Calu3 (cell line): ENCODE measurements around the gene IL19. TPM values are rescaled to one million over a fixed set of nuclear protein-coding genes. Genes with fewer than 3 reads are reported as not detected.

Experiments used
- BruUV-seq: library from RNA; stranded (reverse); fragments of 400-500 nt; replicated peaks from 2 replicates; lab custom pipeline; 2021; lab: Mats Ljungman, UMichigan
- CTCF ChIA-PET: fragments of 300-600 bp; sonication (Branson Sonifier 250); formaldehyde crosslinking; loops from one replicate; lab custom pipeline; 2022; ENCODE audit warnings: antibody characterized with exemption; lab: Charles Lee
- DNase-seq: peaks from one replicate; pipeline ENCODE4 v3.0.0; 2022
- H3K27ac Mint-ChIP-seq: one replicate; pipeline ENCODE4 v1.8.0; 2022; ENCODE audit warnings: mixed read lengths; ENCODE audit not compliant: unreplicated experiment
- H3K27me3 Mint-ChIP-seq: one replicate; pipeline ENCODE4 v1.8.0; 2022; ENCODE audit warnings: mixed read lengths; ENCODE audit not compliant: unreplicated experiment
- H3K36me3 Mint-ChIP-seq: one replicate; pipeline ENCODE4 v1.8.0; 2022; ENCODE audit warnings: mild to moderate bottlenecking, moderate library complexity, mixed read lengths; ENCODE audit not compliant: insufficient read depth, unreplicated experiment
- H3K4me1 Mint-ChIP-seq: one replicate; pipeline ENCODE4 v1.8.0; 2022; ENCODE audit warnings: mild to moderate bottlenecking, low read depth, mixed read lengths; ENCODE audit not compliant: unreplicated experiment
- H3K4me3 Mint-ChIP-seq: one replicate; pipeline ENCODE4 v1.8.0; 2022; ENCODE audit warnings: mild to moderate bottlenecking, low read depth, moderate library complexity, mixed read lengths; ENCODE audit not compliant: unreplicated experiment
- H3K9me3 Mint-ChIP-seq: one replicate; pipeline ENCODE4 v1.8.0; 2022; ENCODE audit warnings: low read depth, mixed read lengths; ENCODE audit not compliant: unreplicated experiment
- intact Hi-C: fragments of 100-400 bp; cut with micrococcal nuclease; formaldehyde crosslinking; loops from one replicate; pipeline ENCODE4 v1.10.0; 2022; ENCODE audit not compliant: unreplicated experiment
- total RNA-seq: library from RNA; stranded (reverse); gene quantifications from 2 replicates; pipeline ENCODE4 v1.2.3, GENCODE V29; 2022
- TF ChIP-seq, protein P1 (sequence below): fragments of 200-600 bp; IDR thresholded peaks from one replicate; pipeline ENCODE4 v1.8.0; 2022; ENCODE audit warnings: antibody characterized with exemption; ENCODE audit not compliant: unreplicated experiment

The IL19 gene
- total RNA-seq, 1 experiment from 2014 or later, result not detected

DNA sequence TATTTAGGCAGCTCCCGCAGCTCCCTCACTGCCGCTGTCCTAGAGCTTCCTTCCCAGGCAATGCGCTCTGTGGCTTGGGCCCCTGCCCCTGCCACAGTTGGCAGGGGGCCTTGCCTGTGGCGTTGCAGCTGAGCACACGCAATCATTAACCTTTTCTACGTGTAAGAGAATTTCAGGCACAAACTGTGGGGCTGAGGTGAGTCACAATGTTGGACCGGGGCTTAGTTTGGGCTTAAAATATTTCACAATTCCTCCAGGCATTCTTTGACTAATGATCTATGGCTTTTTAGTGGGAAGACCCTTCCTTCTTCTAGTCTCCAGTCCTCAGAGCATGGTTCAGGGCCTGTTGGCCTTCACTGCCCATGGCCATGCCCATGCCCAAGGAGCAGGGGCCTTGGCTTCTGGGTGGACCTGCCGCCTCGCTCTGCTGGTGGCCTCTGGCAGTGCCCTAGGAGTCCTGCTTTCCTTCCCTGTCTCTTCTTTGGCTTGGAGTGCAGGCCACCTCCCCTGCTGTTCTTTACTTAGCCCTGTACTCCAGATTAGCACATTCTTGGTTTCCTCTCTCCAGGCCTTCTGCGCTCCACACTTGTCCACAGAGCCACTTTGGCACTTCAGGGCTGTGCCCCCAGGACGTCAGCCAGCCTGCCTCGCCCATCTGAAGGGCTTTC is 46.6 kb upstream of the IL19 start:
- CTCF ChIA-PET, result interaction anchor here (0.6 to 1.6 kb wide), 8 partner anchors 9 to 258 kb away, joined by 3 to 4 read pairs (median 4); partner anchors contain the start of gene EIF2D
- TF ChIP-seq, protein P1, sequence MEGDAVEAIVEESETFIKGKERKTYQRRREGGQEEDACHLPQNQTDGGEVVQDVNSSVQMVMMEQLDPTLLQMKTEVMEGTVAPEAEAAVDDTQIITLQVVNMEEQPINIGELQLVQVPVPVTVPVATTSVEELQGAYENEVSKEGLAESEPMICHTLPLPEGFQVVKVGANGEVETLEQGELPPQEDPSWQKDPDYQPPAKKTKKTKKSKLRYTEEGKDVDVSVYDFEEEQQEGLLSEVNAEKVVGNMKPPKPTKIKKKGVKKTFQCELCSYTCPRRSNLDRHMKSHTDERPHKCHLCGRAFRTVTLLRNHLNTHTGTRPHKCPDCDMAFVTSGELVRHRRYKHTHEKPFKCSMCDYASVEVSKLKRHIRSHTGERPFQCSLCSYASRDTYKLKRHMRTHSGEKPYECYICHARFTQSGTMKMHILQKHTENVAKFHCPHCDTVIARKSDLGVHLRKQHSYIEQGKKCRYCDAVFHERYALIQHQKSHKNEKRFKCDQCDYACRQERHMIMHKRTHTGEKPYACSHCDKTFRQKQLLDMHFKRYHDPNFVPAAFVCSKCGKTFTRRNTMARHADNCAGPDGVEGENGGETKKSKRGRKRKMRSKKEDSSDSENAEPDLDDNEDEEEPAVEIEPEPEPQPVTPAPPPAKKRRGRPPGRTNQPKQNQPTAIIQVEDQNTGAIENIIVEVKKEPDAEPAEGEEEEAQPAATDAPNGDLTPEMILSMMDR, result no peak
- peak overlapping the region; percentile 38 for H3K27ac Mint-ChIP-seq
- peaks cover 17% of the 10 kb centered on the region for H3K36me3 Mint-ChIP-seq
- H3K27me3 Mint-ChIP-seq, result no peaks in the 10 kb centered on the region
- intact Hi-C loops, result loop anchor here (2.0 to 5.0 kb wide), 2 partner anchors 13 to 37 kb away; no protein-coding TSS in a partner anchor
- H3K4me3 Mint-ChIP-seq, result peak overlapping the region; percentile 36
- DNase-seq, result peak; percentile 56
- BruUV-seq, result no TSS peak
- peaks cover 46% of the 10 kb centered on the region for H3K4me1 Mint-ChIP-seq
- H3K9me3 Mint-ChIP-seq, result no peaks in the 10 kb centered on the region

DNA sequence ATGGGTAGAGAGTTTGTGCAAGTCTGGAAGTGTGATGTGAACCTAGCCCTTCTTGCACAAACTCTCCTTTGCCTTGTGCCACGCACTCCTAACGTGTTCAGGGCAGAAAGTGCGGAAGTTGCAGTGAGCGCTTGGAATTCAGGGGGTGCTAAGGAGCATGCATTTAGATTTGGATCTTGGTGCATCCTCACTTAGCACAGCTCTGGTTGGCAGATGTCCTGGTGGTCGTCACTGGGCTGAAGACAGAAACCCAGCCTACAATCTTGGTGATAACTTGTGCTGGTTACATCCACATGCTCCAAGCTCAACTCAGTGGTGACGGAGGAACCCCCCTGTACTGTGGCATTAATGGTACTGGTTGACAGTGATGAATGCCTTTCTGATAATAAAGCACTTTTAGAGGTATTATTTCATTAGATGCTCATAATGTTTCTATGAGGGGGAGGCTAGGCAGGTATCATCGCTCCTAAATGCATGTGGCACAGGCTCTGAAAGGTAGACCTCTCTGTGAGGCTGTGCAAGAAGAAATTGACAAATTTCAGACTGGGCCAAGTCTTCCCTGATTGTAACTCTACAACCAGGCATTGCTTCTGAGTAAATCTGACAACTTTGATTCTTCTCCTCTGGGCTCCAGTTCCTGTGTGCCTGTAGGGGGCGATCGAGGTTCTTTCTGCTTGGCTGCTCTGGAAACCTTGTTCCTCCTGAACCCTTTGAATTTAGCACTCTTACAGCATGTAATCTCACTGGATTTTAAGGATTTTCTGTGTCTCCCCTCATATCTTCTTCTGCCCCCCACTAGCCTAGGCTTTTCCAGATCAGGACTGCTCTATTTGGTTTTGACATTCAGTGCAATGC is 45.2 kb upstream of the IL19 start:
- no peaks in the 10 kb centered on the region for H3K27me3 Mint-ChIP-seq
- BruUV-seq, result no TSS peak

GRCh38 chr1:206727981-206728696 is 42.4 kb upstream of the IL19 start:
- TF ChIP-seq, protein P1, result no peak
- CTCF ChIA-PET, result interaction anchor here (0.7 kb wide), 1 partner anchor 254 kb away, joined by 3 read pairs; no protein-coding TSS in a partner anchor

More for the DNA sequence above, 45.2 kb upstream of the IL19 start:
- Mint-ChIP-seq H3K4me1 (peaks cover 46% of the 10 kb centered on the region), H3K27ac (no peak overlapping the region), H3K4me3 (no peak overlapping the region), H3K36me3 (peaks cover 25% of the 10 kb centered on the region), H3K9me3 (no peaks in the 10 kb centered on the region)
- CTCF ChIA-PET, result interaction anchor here (1.6 kb wide), 1 partner anchor 91 kb away, joined by 3 read pairs; no protein-coding TSS in a partner anchor
- intact Hi-C loops, result loop anchor here (2.0 kb wide), 1 partner anchor 15 kb away; no protein-coding TSS in a partner anchor
- DNase-seq, result peak; percentile 66
- TF ChIP-seq, protein P1, result peak; percentile 40

DNA sequence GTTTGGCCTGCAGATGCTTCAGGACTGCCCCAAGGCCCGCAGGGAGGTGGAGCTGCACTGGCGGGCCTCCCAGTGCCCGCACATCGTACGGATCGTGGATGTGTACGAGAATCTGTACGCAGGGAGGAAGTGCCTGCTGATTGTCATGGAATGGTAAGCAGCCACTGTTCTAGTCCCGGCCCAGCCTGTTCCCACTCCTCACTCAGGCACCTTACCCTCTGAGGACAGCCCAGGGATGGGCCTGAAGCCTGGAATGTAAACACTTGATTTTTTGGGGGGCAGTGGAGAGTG is 41.9 kb upstream of the IL19 start:
- Mint-ChIP-seq H3K27ac (no peak overlapping the region), H3K4me3 (no peak overlapping the region), H3K36me3 (peaks cover 29% of the 10 kb centered on the region), H3K27me3 (no peaks in the 10 kb centered on the region), H3K9me3 (no peaks in the 10 kb centered on the region), H3K4me1 (peaks cover 25% of the 10 kb centered on the region)
- CTCF ChIA-PET, result interaction anchor here (0.6 to 0.7 kb wide), 3 partner anchors 10 to 254 kb away, joined by 3 read pairs; no protein-coding TSS in a partner anchor
- TF ChIP-seq, protein P1, result no peak
- intact Hi-C loops, result no loop called here
- no peak for DNase-seq
- no TSS peak for BruUV-seq

More at GRCh38 chr1:206727981-206728696, 42.4 kb upstream of the IL19 start:
- H3K27ac Mint-ChIP-seq, result no peak overlapping the region
- no TSS peak for BruUV-seq
- no peaks in the 10 kb centered on the region for H3K27me3 Mint-ChIP-seq
- DNase-seq, result no peak
- H3K9me3 Mint-ChIP-seq, result no peaks in the 10 kb centered on the region
- peaks cover 32% of the 10 kb centered on the region for H3K36me3 Mint-ChIP-seq
- no peak overlapping the region for H3K4me3 Mint-ChIP-seq
- peaks cover 30% of the 10 kb centered on the region for H3K4me1 Mint-ChIP-seq
- intact Hi-C loops, result loop anchor here (2.0 kb wide), 1 partner anchor 185 kb away; no protein-coding TSS in a partner anchor
